Measurements from ENCODE around the gene DEDD. TPM values are rescaled to one million over a fixed set of nuclear protein-coding genes. Genes with fewer than 3 reads are reported as not detected.

The DEDD gene
- total and polyA plus RNA-seq, 2 of the 4 experiments (the other 2 are of a cell fraction), result 40.2 to 47.9 TPM

DNA sequence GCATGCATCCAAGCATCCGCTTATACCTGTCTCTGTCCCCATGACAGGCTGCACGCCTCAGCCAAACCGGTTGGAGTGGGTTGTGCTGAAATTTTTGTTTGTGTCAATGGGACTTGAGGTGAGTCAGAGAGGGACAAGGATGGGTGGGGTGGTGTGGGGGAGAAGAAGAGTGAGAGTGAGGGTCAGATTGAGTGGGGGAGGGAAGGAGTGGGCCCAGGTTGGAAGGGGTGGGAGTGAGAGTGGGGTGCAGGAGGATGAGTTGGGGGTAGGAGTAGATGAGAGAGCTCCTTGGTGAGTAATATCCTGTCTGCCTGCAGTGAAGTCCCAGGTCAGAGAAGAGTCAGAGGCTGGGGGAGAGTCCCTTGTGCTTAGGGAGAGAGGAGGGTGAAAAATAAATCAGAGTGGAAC lies 39.8 kb downstream of the DEDD start:
- Histone ChIP-seq H3K9me1 (ENCODE audit: insufficient read depth, low read length) (peaks cover 14% of the 10 kb centered on the region), H3K4me1 (ENCODE audit: control insufficient read depth, insufficient read depth, low read length) (peaks cover 10% of the 10 kb centered on the region), H2AFZ (replicated peaks; ENCODE audit: low read length, poor library complexity) (peak overlapping the region; percentile 12), H4K91ac (ENCODE audit: insufficient read depth, low read depth, low read length) (no peak overlapping the region), H3K4me3 (ENCODE audit: insufficient read depth, low read depth, low read length) (no peak overlapping the region), H4K8ac (ENCODE audit: low read depth in 2 of 2, low read length in 2 of 2) (no peak overlapping the region), H2BK15ac (ENCODE audit: low read depth, low read length) (no peak overlapping the region), H3K56ac (ENCODE audit: extremely low read depth, insufficient read depth, low read length) (no peak overlapping the region), H2AK5ac (ENCODE audit: low read depth, low read length) (no peak overlapping the region; the same call in 1 of the 2 replicates), H3K9ac (ENCODE audit: low read depth, low read length) (no peak overlapping the region), H3K14ac (replicated peaks; ENCODE audit: low read depth, low read length) (no peak overlapping the region), H2BK5ac (ENCODE audit: low read depth, low read length, poor library complexity, severe bottlenecking) (no peak overlapping the region), H3K9me3 (ENCODE audit: control insufficient read depth, insufficient read depth, low read length) (no peaks in the 10 kb centered on the region), H3K23ac (ENCODE audit: low read depth, low read length) (no peak overlapping the region), H3K27ac (ENCODE audit: insufficient read depth, low read length) (no peak overlapping the region), H3K79me1 (ENCODE audit: low read depth in 1 of 2, low read length in 2 of 2) (no peaks in the 10 kb centered on the region), H2AK9ac (replicated peaks; ENCODE audit: low read depth, low read length, poor library complexity) (no peak overlapping the region), H2BK120ac (ENCODE audit: low read depth, low read length) (peak overlapping the region; percentile 13; the same call in 1 of the 2 replicates), H3K18ac (ENCODE audit: low read depth, low read length) (no peak overlapping the region), H3K4ac (ENCODE audit: low read depth, low read length) (no peak overlapping the region), H4K5ac (ENCODE audit: low read depth, low read length) (no peak overlapping the region), H3K36me3 (ENCODE audit: control insufficient read depth, insufficient read depth, low read length) (no peaks in the 10 kb centered on the region), H3K27me3 (ENCODE audit: control insufficient read depth, insufficient read depth, low read length) (no peaks in the 10 kb centered on the region), H4K20me1 (ENCODE audit: insufficient read depth, low read length) (no peaks in the 10 kb centered on the region), H3K4me2 (ENCODE audit: low read depth, low read length) (no peak overlapping the region), H2BK20ac (ENCODE audit: low read depth, low read length) (peak overlapping the region; percentile 2; the same call in 1 of the 2 replicates)
- 87% methylated on average over 3 of the region's 3 CpGs; no CpG with 5 or more reads in 1 of the 2 experiments for WGBS, 2 experiments (ENCODE audit: extremely low coverage in 2 of 2, insufficient read length in 1 of 2)
- no TSS peak for BruUV-seq (replicated peaks)
- DNase-seq (peak; percentile 43), ATAC-seq (ENCODE audit: low read depth) (no peak; the same call in 1 of the 2 replicates)
- ChIA-PET CTCF (no interaction called here), POLR2A (ENCODE audit: unreplicated experiment) (no interaction called here)
- in situ Hi-C loops (cut with MboI; ENCODE audit: low sequenced_read_pairs) (no loop called here), dilution Hi-C loops (cut with HindIII; ENCODE audit: low sequenced_read_pairs, unreplicated experiment) (no loop called here), intact Hi-C loops (cut with micrococcal nuclease) (no loop called here)
- TF ChIP-seq RAD21 (IDR thresholded peaks at IDR 0.05; ENCODE audit: low read length) (no peak), FOS (IDR thresholded peaks at IDR 0.05; ENCODE audit: low read depth, low read length) (no peak), CTCF (conservative IDR thresholded peaks at IDR 0.05; ENCODE audit: low read depth, low read length) (no peak), CEBPB (IDR thresholded peaks at IDR 0.05; ENCODE audit: low read depth, low read length) (no peak), RFX5 (IDR thresholded peaks at IDR 0.05; ENCODE audit: low read depth, low read length) (no peak), MAZ (IDR thresholded peaks at IDR 0.05; ENCODE audit: borderline replicate concordance, low read depth, low read length) (no peak), SMC3 (IDR thresholded peaks at IDR 0.05; ENCODE audit: low read depth, low read length) (no peak), USF2 (IDR thresholded peaks at IDR 0.05; ENCODE audit: low read depth, low read length) (no peak), CHD1 (IDR thresholded peaks at IDR 0.05; ENCODE audit: low read depth, low read length) (no peak), NFE2L2 (IDR thresholded peaks at IDR 0.05; ENCODE audit: low read depth, low read length) (no peak), POLR2A (IDR thresholded peaks at IDR 0.05; ENCODE audit: low read depth, low read length) (no peak), RCOR1 (IDR thresholded peaks at IDR 0.05; ENCODE audit: insufficient replicate concordance, low read length) (no peak), MAFK (IDR thresholded peaks at IDR 0.05; ENCODE audit: low read depth, low read length) (no peak), MXI1 (IDR thresholded peaks at IDR 0.05; ENCODE audit: borderline replicate concordance, low read depth, low read length) (no peak), ELK1 (IDR thresholded peaks at IDR 0.05; ENCODE audit: borderline replicate concordance, low read depth, low read length) (no peak), BHLHE40 (IDR thresholded peaks at IDR 0.05; ENCODE audit: low read depth, low read length) (no peak)
